ENCODE measurements around the gene HVCN1. TPM values are rescaled to one million over a fixed set of nuclear protein-coding genes. Genes with fewer than 3 reads are reported as not detected.
"Not testable (repeated sequence)": the region's sequence is repeated elsewhere in the genome, so short reads cannot be mapped to it uniquely, and the experiment has no call there.

The HVCN1 gene
- total RNA-seq, 1 donor from 2014 or later: 4.2 TPM

- DNase-seq (ENCODE audit: low spot score): no peak
Measured at GRCh38 chr12:110668480-110669192, 20.3 kb downstream of the HVCN1 start.

- DNase-seq (ENCODE audit: low spot score): no peak
Measured at GRCh38 chr12:110667671-110668070, 21.2 kb downstream of the HVCN1 start.

DNA sequence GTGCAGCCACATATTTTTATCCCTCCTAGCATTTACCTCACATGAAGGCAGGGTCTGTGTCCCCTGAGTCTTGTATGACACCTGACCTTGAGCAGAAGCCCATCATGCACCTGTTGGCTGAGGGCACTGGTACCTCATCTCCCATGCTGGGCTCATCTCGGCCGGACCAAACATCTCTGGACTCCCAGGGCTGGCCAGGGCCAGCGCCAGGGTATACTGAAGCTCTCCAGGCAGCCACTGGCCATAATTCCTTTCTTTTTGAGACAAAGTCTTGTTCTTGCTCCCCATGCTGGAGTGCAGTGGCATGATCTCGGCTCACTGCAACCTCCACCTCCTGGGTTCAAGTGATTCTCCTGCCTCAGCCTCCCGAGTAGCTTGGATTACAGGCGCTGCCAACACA is 22.0 kb downstream of the HVCN1 start:
- DNase-seq (ENCODE audit: low spot score): no peak

GRCh38 chr12:110661337-110661972 is 27.5 kb downstream of the HVCN1 start:
- DNase-seq (ENCODE audit: low spot score): peak; percentile 45

GRCh38 chr12:110658878-110659277 is 30.0 kb downstream of the HVCN1 start:
- no peak for DNase-seq (ENCODE audit: low spot score)

GRCh38 chr12:110658242-110658641 is 30.7 kb downstream of the HVCN1 start:
- DNase-seq (ENCODE audit: low spot score): no peak

DNA sequence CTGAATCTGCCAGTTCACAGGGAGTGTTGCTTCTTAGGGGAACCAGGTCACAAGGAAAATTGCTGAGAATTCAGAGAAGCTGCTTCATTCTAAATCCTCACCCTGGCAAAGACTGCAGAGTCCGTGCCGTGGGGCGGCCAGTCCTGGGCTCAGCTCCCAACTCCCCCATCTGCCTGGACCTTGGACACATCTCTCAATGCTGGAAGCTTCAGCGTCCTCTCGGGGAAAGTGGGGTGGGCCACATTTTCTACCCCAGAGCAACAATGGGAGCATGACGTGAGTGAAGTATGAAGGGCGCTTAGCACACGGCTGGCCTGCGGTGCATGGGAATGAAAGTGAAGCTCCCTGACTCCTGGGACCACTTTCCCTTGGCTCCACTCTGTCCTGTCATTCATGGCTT is 31.2 kb downstream of the HVCN1 start:
- DNase-seq (ENCODE audit: low spot score): no peak

DNA sequence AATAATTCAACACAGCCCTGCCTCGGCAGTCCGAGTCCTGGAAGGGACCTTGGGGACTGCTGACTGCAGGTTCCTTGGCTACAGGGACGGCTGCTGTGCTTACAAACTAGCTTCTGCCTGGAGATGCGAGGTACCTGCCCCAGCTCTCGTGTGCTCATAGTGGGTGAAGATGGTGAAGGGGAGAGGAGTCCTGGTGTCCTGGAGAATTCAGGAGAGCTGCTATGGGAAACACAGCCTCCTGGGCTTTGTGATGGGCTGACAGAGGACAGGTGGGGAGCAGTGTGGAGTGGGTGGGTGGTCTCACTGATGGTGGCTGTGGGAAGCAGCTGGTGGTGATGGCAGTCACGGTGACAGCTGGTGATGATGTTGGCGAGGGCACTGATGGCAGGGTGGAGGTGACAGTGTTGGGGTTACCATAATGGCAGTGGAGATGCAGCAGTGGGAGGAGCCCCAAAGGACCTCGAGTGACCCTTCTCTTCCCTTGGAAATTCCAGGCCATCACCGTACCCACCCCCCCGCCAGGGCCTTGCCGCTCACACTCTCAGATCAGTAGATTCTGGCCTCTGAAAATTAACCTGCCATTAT is 32.8 kb downstream of the HVCN1 start:
- no peak for DNase-seq (ENCODE audit: low spot score)

- not testable (repeated sequence) for DNase-seq (ENCODE audit: low spot score)
Measured at GRCh38 chr12:110654238-110654637, 34.7 kb downstream of the HVCN1 start.

DNA sequence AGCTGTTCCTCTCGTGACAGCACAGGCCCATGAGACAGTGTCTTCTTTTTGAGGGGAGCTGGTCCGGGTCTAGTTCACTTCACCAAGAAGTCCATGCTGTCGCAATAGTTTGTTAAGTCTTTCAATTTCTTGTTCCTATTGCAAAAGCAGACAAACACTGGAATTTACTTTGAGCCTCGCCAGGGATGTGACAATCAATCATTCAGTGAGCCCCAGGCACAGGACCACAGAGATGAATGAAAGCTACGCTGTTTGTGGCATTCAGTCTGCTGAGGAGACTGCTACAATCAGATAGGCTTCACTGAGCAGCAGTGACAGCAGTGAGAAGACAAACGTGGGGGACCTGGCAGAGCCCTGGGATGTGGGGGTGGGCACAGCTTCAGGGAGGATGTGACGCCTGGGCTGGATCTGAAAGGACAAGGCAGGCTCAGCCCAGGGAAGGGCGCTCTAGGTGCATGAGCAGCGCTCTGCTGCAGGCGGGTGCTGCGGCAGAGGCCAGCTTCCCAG is 39.5 kb downstream of the HVCN1 start:
- DNase-seq (ENCODE audit: low spot score): no peak

DNA sequence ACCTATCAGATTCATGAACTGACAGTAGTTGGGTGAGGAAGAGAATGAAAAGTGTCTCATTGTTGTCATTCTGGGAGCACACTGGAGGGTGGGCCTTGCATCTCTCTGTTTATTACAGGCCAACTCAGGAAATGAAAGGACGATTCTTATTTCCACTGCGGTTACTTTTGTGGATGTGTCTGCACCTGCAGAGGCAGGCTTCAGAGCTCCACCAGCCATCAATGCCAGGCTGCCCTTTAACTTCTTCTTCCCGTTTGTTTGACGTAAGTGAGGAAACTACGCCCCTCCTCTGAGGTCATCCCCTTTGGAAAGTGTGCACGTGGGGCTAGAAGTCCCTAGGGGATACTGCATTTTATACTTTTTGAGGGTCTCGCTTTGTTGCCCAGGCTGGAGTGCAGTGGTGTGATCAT is 41.3 kb downstream of the HVCN1 start:
- no peak for DNase-seq (ENCODE audit: low spot score)

DNA sequence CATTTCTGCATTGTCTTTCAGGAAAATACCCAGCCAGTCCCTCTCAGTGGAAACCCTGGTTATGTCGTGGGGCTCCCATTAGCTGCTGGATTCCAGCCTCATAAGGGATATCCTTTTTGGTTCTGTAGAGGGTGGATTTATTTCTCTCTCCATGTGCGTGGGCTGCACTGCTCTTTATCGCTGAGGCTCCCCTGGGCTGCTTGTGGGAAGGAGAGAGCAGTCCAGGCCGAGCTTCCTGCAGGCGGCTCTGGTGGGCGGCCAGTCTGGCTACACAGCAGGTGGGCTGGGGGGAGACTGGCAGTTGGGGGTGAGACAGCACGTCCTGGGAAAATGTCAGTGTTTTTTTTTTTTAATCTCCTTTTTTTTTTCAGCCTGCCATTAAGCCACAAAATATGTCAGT is 47.4 kb downstream of the HVCN1 start:
- DNase-seq (ENCODE audit: low spot score): no peak

GRCh38 chr12:110640275-110641025 is 48.5 kb downstream of the HVCN1 start:
- no peak for DNase-seq (ENCODE audit: low spot score)

GRCh38 chr12:110639336-110640141 is 49.4 kb downstream of the HVCN1 start:
- DNase-seq (ENCODE audit: low spot score): no peak

DNA sequence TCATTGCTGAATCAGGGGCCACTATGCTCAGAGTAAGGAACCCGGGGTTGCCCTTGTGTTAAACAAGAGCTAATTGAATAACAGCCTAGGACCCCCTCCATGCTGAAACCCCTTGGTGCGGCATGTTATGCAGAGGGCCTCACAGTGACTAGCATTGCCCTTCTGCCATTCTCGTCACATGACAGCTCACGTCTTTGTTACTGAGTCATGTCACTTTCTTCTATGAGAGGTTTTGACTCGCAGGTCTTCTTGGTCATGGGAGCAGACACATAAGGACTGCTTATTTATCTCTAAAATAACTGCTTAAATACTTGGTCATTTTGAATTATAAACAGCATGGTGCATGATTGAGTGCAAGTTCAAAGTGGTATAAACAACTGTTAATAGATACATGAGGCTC is 50.1 kb downstream of the HVCN1 start:
- no peak for DNase-seq (ENCODE audit: low spot score)

DNA sequence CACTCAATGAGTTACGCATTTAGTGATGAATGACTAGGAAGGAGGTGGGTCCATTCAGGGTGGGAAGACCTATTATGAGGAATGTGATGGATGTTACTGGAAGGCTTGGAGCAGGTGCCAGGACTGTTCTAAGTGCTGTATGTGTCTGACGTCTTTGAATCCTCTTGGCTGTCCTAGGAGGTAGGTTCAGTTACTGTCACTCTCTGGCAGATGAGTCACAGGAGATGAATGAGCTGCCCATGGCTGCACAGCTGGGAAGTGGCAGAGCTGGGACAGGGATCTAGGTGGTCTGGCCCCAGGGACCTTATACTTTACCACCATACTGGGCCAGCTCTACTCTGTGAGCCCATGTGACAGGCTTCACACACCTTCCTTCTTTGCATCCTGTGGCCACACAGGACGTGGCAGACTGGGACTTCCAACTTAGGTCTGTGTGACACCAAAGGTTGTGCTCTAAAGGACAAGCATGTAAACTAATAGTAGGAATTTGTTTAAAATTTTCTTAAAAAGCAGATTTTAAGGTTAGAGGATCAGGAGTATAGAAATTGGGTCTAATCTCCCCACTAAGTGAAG is 51.0 kb downstream of the HVCN1 start:
- DNase-seq (ENCODE audit: low spot score): no peak

DNA sequence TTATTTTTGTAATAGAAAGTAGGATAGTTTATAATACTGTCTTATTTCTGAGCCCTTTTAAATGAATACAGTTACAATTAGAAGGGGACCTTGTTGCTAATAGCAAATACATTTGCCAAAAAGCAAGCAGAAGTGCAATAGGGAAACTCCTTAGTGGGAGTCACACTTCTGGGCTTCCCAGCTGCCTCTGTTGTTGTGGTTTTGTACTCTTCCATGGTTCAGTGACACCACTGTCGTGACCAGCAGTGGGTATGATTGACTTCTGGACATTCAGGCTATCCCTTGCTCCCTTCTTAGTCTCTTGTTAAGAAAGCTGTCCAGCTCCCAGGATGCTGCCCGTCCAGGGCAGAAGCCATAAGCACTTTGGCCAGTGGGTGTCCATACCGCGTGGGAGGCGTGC is 52.4 kb downstream of the HVCN1 start:
- DNase-seq (ENCODE audit: low spot score): no peak

GRCh38 chr12:110635055-110635454 is 53.9 kb downstream of the HVCN1 start:
- no peak for DNase-seq (ENCODE audit: low spot score)

- no peak for DNase-seq (ENCODE audit: low spot score)
Measured at GRCh38 chr12:110627500-110628195, 61.3 kb downstream of the HVCN1 start.

GRCh38 chr12:110622582-110622981 is 66.3 kb downstream of the HVCN1 start:
- no peak for DNase-seq (ENCODE audit: low spot score)

Measured in ureter (tissue), 1 donor.